GM12878 (cell line): Measurements from ENCODE around the gene MTTP. TPM values are rescaled to one million over a fixed set of nuclear protein-coding genes. Genes with fewer than 3 reads are reported as not detected.

ENCODE experiments used
- ATAC-seq: fragments of 200-7000 bp; cut with Tn5 transposase; 3 replicates; pipeline ENCODE4 v1.9.1; 2020; ENCODE audit warnings: mild to moderate bottlenecking, moderate library complexity
- BruUV-seq: library from RNA; stranded (reverse); fragments of 400-500 nt; replicated peaks from 2 replicates; lab custom pipeline; 2021; lab: Mats Ljungman, UMichigan
- CTCF ChIA-PET: fragments of 300-600 bp; sonication (Branson Sonifier 250); formaldehyde crosslinking; extraction: SDS; loops from one replicate; lab custom pipeline; 2021; ENCODE audit warnings: inconsistent platforms; lab: Yijun Ruan, JAX
- POLR2A ChIA-PET: fragments of 350-600 bp; formaldehyde crosslinking; extraction: SDS; loops from one replicate; lab custom pipeline; 2021; ENCODE audit warnings: inconsistent platforms; lab: Charles Lee
- RAD21 ChIA-PET: fragments of 300-600 bp; sonication (Branson Sonifier 250); formaldehyde crosslinking; loops from one replicate; lab custom pipeline; 2023; ENCODE audit warnings: antibody characterized with exemption; ENCODE audit not compliant: unreplicated experiment; lab: Charles Lee
- SMC1A ChIA-PET: fragments of 300-600 bp; sonication (Branson Sonifier 250); formaldehyde crosslinking; loops from one replicate; lab custom pipeline; 2023; ENCODE audit not compliant: unreplicated experiment, uncharacterized antibody; lab: Charles Lee
- DNase-seq: peaks from one replicate; pipeline ENCODE4 v3.0.0-alpha.2; 2011; ENCODE audit warnings: low read depth, low spot score
- FAIRE-seq: peaks from 3 replicates; lab custom pipeline; 2011; peaks lifted over from hg19 to GRCh38; lab: Jason Lieb, UNC
- H2AFZ ChIP-seq: 2 replicates; pipeline ENCODE4 v1.6.0; 2011; ENCODE audit warnings: low read depth, low read length, control low read depth; ENCODE audit not compliant: control insufficient read depth
- H3K27ac ChIP-seq: 2 replicates; pipeline ENCODE4 v1.5.1; 2011; ENCODE audit warnings: control low read depth; ENCODE audit not compliant: control insufficient read depth, insufficient read depth
- H3K27me3 ChIP-seq, 2 experiments: replicated peaks in 1 of 2; 2 replicates each; pipeline versions ENCODE4 v1.6.0 to v1.6.1; 2011; ENCODE audit warnings: low read length in 1 of 2; ENCODE audit not compliant: control insufficient read depth in 2 of 2, insufficient read depth in 2 of 2
- H3K36me3 ChIP-seq, 2 experiments: 2 replicates each; pipeline ENCODE4 v1.5.1; 2011; ENCODE audit warnings: low read length in 1 of 2; ENCODE audit not compliant: control insufficient read depth in 2 of 2, insufficient read depth in 2 of 2
- H3K4me1 ChIP-seq: 2 replicates; pipeline ENCODE4 v1.6.1; 2011; ENCODE audit warnings: mild to moderate bottlenecking, low read length, moderate library complexity, mixed read lengths; ENCODE audit not compliant: control insufficient read depth, insufficient read depth
- H3K4me2 ChIP-seq: 2 replicates; pipeline ENCODE4 v1.6.0; 2011; ENCODE audit warnings: control low read depth; ENCODE audit not compliant: control insufficient read depth, insufficient read depth
- H3K4me3 ChIP-seq: fragments of 200-600 bp; sonication (generic); 2 replicates; pipeline ENCODE4 v1.5.1; 2016
- H3K79me2 ChIP-seq: 2 replicates; pipeline ENCODE4 v1.6.0; 2011; ENCODE audit warnings: low read length; ENCODE audit not compliant: control insufficient read depth, insufficient read depth
- H3K9ac ChIP-seq: 2 replicates; pipeline ENCODE4 v1.8.0; 2011; ENCODE audit warnings: low read length, control low read depth, mixed read lengths; ENCODE audit not compliant: control insufficient read depth, insufficient read depth
- H3K9me3 ChIP-seq: replicated peaks from 3 replicates; pipeline ENCODE4 v1.5.1; 2011; ENCODE audit warnings: mild to moderate bottlenecking, low read length; ENCODE audit not compliant: control insufficient read depth, insufficient read depth
- H4K20me1 ChIP-seq: 2 replicates; pipeline ENCODE4 v1.6.0; 2011; ENCODE audit not compliant: control insufficient read depth, insufficient read depth
- ATF3 ChIP-seq: IDR thresholded peaks from 2 replicates; pipeline ENCODE4 v1.6.1; 2011; ENCODE audit warnings: low read depth, mild to moderate bottlenecking, low read length, moderate library complexity, borderline replicate concordance; ENCODE audit errors: extremely low read depth
- BMI1 ChIP-seq: fragments of 450-650 bp; IDR thresholded peaks from 2 replicates; pipeline ENCODE4 v1.6.1; 2016; ENCODE audit warnings: mild to moderate bottlenecking, moderate library complexity, borderline replicate concordance
- DPF2 ChIP-seq: fragments of 450-650 bp; IDR thresholded peaks from 2 replicates; pipeline ENCODE4 v1.6.1; 2017; ENCODE audit warnings: mild to moderate bottlenecking
- IKZF1 ChIP-seq: fragments of 450-650 bp; conservative IDR thresholded peaks from 2 replicates; pipeline ENCODE4 v1.6.1; 2017; ENCODE audit warnings: antibody characterized with exemption, mild to moderate bottlenecking
- NR2C2 ChIP-seq: IDR thresholded peaks from 2 replicates; pipeline ENCODE4 v1.6.1; 2011; ENCODE audit warnings: borderline replicate concordance, low read depth; ENCODE audit not compliant: control insufficient read depth, insufficient read length
- POLR2AphosphoS2 ChIP-seq: IDR thresholded peaks from 2 replicates; pipeline ENCODE4 v1.6.1; 2011; ENCODE audit warnings: low read depth, mild to moderate bottlenecking, low read length, improper control_type of control experiment, moderate library complexity
- SUZ12 ChIP-seq: fragments of 200-600 bp; sonication (generic); IDR thresholded peaks from one replicate; pipeline ENCODE4 v1.6.1; 2018; ENCODE audit warnings: antibody characterized with exemption, mild to moderate bottlenecking; ENCODE audit not compliant: unreplicated experiment
- TARDBP ChIP-seq: IDR thresholded peaks from 2 replicates; pipeline ENCODE4 v1.6.1; 2016; ENCODE audit warnings: borderline replicate concordance
- TCF12 ChIP-seq: IDR thresholded peaks from 2 replicates; pipeline ENCODE4 v1.6.1; 2011; ENCODE audit warnings: low read depth, mild to moderate bottlenecking, low read length
- ZNF384 ChIP-seq: IDR thresholded peaks from 2 replicates; pipeline ENCODE4 v1.6.1; 2012; ENCODE audit warnings: low read depth, mild to moderate bottlenecking, low read length, improper control_type of control experiment, borderline replicate concordance
- in situ Hi-C: fragments of 300-500 bp; cut with MboI; formaldehyde crosslinking; loops from 9 replicates; pipeline ENCODE4 v1.14.3; 2018; ENCODE audit warnings: mixed read lengths
- intact Hi-C: fragments of 100-400 bp; cut with micrococcal nuclease; formaldehyde crosslinking; loops from one replicate; pipeline ENCODE4 v1.14.2; 2022; ENCODE audit not compliant: unreplicated experiment
- polyA plus RNA-seq, 11 experiments: library from polyadenylated mRNA; depleted of rRNA in 4 of 11; unstranded in 6 of 11; stranded (reverse) in 5 of 11; fragments of >200 nt; fragmentation: Nextera tagmentation in 4 of 11; fragmentation: Illumina TruSeq in 1 of 11; extraction: Ambion mirVana in 4 of 11; extraction: Trizol in 1 of 11; gene quantifications; 1 replicate in 1 of 11; 2 replicates in 10 of 11; pipeline versions ENCODE4 v1.2.1 to v1.2.3, GENCODE V29; 2011 to 2016; ENCODE audit warnings: inconsistent platforms in 2 of 11, missing spikeins in 2 of 11, low read depth in 1 of 11
- total RNA-seq, 4 experiments: library from RNA; depleted of rRNA in 3 of 4; stranded (reverse); fragments of >200 nt in 3 of 4; fragmentation: Illumina TruSeq in 1 of 4; extraction: Trizol in 1 of 4; gene quantifications; 2 replicates each; pipeline versions ENCODE4 v1.2.1 to v1.2.3, GENCODE V29; 2013 to 2021
- TF ChIP-seq, protein P1 (sequence below): fragments of 450-650 bp; formaldehyde crosslinking; IDR thresholded peaks from 2 replicates; pipeline ENCODE4 v1.4.0; 2020; ENCODE audit warnings: mild to moderate bottlenecking, moderate library complexity
- TF ChIP-seq, protein P2 (sequence below): fragments of 450-650 bp; IDR thresholded peaks from 2 replicates; pipeline ENCODE4 v1.6.1; 2016; ENCODE audit warnings: mild to moderate bottlenecking, moderate library complexity, borderline replicate concordance

The MTTP gene
- total and polyA plus RNA-seq, 10 of the 15 experiments (the other 5 are each of a cell fraction or from before 2014, with no cell fraction given) = 0.08 to 2.2 (median 0.21) TPM; not detected in 1

DNA sequence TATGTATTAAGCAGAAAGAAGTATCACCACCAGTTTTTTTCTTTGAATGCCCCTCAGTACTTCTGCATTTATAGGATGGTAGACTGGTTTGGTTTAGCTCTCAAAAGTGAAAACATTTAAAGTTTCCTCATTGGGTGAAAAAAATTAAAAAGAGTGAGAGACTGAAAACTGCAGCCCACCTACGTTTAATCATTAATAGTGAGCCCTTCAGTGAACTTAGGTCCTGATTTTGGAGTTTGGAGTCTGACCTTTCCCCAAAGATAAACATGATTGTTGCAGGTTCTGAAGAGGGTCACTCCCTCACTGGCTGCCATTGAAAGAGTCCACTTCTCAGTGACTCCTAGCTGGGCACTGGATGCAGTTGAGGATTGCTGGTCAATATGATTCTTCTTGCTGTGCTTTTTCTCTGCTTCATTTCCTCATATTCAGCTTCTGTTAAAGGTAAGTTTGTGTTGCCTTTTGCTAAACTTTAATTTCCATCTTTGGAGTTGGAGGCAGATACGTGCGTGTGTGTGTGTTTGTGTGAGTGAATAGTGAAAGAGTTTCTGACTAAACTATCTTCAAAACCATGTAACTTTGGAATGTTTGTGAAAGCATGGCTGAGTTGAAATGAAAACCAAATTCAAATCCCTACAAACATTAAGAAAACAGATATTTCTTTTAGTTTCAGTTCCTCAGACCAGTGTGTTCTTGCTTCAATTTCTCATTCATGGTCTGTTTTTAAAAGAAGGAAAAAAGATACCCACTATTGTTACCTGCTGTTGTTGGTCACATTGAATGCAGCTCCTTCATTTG, at the start of gene MTTP (continued):
- TF ChIP-seq POLR2AphosphoS2 (no peak), NR2C2 (no peak), ZNF384 (0 out of 2 replicates have a peak, but pooled peaks have one; percentile 38), DPF2 (peak; percentile 47; the same call in 1 of the 2 replicates), BMI1 (peak; percentile 61; the same call in 1 of the 2 replicates), IKZF1 (peak; percentile 33; the same call in 1 of the 2 replicates)
- TF ChIP-seq, protein P1, sequence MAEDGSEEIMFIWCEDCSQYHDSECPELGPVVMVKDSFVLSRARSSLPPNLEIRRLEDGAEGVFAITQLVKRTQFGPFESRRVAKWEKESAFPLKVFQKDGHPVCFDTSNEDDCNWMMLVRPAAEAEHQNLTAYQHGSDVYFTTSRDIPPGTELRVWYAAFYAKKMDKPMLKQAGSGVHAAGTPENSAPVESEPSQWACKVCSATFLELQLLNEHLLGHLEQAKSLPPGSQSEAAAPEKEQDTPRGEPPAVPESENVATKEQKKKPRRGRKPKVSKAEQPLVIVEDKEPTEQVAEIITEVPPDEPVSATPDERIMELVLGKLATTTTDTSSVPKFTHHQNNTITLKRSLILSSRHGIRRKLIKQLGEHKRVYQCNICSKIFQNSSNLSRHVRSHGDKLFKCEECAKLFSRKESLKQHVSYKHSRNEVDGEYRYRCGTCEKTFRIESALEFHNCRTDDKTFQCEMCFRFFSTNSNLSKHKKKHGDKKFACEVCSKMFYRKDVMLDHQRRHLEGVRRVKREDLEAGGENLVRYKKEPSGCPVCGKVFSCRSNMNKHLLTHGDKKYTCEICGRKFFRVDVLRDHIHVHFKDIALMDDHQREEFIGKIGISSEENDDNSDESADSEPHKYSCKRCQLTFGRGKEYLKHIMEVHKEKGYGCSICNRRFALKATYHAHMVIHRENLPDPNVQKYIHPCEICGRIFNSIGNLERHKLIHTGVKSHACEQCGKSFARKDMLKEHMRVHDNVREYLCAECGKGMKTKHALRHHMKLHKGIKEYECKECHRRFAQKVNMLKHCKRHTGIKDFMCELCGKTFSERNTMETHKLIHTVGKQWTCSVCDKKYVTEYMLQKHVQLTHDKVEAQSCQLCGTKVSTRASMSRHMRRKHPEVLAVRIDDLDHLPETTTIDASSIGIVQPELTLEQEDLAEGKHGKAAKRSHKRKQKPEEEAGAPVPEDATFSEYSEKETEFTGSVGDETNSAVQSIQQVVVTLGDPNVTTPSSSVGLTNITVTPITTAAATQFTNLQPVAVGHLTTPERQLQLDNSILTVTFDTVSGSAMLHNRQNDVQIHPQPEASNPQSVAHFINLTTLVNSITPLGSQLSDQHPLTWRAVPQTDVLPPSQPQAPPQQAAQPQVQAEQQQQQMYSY (CRISPR knock-in tag) = no peak
- TF ChIP-seq, all 136 proteins: peak for 8

- no peak for DNase-seq
- no peak overlapping the region for H3K4me3 ChIP-seq
- H4K20me1 ChIP-seq = no peaks in the 10 kb centered on the region
- H3K9me3 ChIP-seq = no peaks in the 10 kb centered on the region
- H3K4me2 ChIP-seq = no peak overlapping the region
- BruUV-seq = no TSS peak
- no peaks in the 10 kb centered on the region for H3K79me2 ChIP-seq
- no peaks in the 10 kb centered on the region for H3K27me3 ChIP-seq
- no peak overlapping the region for H3K9ac ChIP-seq
- H3K27ac ChIP-seq = no peak overlapping the region
- CTCF ChIA-PET = no interaction called here
- in situ Hi-C loops = no loop called here
- no peaks in the 10 kb centered on the region for H3K4me1 ChIP-seq
- no peak overlapping the region for H2AFZ ChIP-seq
- SMC1A ChIA-PET = no interaction called here
- TF ChIP-seq TARDBP (no peak), ATF3 (no peak), TCF12 (no peak), SUZ12 (no peak)
- TF ChIP-seq, protein P2, sequence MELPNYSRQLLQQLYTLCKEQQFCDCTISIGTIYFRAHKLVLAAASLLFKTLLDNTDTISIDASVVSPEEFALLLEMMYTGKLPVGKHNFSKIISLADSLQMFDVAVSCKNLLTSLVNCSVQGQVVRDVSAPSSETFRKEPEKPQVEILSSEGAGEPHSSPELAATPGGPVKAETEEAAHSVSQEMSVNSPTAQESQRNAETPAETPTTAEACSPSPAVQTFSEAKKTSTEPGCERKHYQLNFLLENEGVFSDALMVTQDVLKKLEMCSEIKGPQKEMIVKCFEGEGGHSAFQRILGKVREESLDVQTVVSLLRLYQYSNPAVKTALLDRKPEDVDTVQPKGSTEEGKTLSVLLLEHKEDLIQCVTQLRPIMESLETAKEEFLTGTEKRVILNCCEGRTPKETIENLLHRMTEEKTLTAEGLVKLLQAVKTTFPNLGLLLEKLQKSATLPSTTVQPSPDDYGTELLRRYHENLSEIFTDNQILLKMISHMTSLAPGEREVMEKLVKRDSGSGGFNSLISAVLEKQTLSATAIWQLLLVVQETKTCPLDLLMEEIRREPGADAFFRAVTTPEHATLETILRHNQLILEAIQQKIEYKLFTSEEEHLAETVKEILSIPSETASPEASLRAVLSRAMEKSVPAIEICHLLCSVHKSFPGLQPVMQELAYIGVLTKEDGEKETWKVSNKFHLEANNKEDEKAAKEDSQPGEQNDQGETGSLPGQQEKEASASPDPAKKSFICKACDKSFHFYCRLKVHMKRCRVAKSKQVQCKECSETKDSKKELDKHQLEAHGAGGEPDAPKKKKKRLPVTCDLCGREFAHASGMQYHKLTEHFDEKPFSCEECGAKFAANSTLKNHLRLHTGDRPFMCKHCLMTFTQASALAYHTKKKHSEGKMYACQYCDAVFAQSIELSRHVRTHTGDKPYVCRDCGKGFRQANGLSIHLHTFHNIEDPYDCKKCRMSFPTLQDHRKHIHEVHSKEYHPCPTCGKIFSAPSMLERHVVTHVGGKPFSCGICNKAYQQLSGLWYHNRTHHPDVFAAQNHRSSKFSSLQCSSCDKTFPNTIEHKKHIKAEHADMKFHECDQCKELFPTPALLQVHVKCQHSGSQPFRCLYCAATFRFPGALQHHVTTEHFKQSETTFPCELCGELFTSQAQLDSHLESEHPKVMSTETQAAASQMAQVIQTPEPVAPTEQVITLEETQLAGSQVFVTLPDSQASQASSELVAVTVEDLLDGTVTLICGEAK = no peak
- TF ChIP-seq, all 136 proteins: peak for 0
- H3K36me3 ChIP-seq = no peaks in the 10 kb centered on the region
- ChIA-PET RAD21 (no interaction called here), POLR2A (interaction anchor here (1.1 kb wide), 1 partner anchor 9 kb away, joined by 3 read pairs; no protein-coding TSS in a partner anchor)
- ATAC-seq (no peak), FAIRE-seq (no peak)
- intact Hi-C loops = no loop called here
Observed at GRCh38 chr4:99529228-99529627, 45.4 kb upstream of the MTTP start.
